ENCODE results near the gene RASA1.

RASA1 gene

DNA sequence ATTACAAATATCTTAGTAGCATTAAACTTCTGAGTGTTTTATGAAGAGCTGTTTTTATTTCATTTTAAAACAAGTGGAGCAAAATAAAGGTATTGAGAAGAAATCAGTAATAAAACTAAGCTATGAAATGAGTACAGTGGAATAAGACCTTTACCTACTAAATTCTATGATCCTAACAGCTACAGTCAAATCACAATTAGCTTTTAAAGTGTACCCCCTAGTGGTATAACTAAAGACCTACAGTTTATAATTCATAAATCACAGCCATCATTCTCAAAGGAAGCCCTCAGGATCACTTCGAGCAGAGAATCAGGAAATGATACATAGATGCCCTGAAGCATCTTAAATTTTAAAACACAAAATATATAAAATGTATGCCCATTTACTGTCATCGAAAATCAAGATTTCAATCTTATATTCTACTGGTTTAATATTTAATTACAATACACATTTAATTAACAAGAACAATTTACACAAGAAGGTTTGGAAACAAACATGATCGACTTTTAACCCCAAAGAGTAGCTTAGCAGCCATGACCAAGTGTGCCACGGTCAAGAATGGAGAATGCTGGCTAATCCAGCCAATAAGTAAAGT is 132.7 kb downstream of the RASA1 start:
- no peak for DNase-seq (ENCODE audit: low read depth in 1 of 2, low spot score in 1 of 2)

DNA sequence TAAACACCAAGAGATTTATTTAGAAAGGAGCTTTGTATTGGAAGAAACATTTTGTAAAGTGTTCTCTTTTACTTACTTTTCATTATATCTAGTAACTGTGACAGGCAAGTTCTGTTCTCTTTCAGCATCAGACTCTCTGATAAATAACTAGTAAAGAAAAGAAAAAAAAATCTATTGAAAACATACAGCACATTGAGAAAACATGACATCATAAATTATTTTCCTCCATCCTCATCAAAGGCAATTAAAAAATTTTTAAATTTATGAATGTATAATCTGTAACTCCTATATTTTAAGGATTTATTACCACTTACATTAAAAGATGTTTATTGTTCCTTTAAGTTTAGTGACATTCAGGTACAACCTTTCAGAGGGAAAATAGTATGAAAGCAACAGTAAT is 133.9 kb downstream of the RASA1 start:
- no peak for DNase-seq (ENCODE audit: low read depth in 1 of 2, low spot score in 1 of 2)

DNA sequence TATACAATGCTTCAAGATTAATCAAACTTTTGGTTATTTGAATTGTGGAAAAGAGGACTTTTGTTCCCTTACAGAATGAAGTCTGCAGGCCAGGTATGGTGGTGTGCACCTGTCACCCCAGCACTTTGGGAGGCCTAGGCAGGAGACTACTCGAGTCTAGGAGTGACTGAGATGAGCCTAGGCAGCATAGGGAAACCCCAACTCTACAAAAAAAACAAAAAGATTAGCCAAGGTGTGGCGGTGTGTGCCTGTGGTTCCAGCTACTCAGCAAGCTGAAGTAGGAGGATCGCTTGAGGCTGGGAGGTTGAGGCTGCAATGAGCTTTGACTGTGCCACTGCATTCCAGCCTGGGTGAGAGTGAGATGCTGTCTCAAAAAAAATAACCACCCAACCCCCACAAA is 135.7 kb downstream of the RASA1 start:
- DNase-seq (ENCODE audit: low read depth in 1 of 2, low spot score in 1 of 2): no peak

DNA sequence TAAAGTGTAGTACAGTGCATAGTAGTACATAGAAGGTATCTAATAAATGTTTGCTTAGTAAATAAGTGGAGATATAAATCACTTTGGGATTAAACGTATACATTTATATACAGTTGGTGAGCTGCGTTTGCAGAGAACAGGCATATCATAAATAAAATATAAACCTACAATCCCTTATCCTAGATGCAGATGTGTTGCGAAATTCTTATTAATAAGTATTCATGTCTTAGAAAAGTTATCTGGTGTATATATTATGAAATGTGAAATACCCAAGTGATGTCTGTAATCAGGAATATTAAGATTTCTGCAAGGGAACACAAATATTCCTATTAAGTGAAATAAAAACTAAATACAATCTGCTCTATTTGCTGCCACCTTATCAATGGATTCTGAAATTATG is 136.2 kb downstream of the RASA1 start:
- DNase-seq (ENCODE audit: low read depth in 1 of 2, low spot score in 1 of 2): no peak

DNA sequence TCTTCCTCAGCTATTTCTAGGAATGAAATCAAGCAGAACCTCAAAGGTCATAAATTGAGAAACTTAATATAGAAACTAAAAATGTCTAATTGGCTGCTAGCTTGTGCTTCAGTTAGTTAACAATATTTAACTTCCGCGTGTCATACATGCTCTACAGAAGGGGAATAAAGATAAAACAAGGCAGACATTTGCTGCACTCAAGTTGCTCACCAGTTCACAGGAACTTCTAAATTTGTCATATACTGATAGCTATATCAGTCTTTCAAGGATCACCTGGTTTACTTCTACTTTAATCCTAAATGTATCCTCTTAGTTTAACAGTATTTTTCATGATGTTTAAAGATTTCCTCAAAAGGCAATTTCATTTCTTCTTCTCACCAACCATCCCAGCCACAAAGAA is 136.7 kb downstream of the RASA1 start:
- DNase-seq (ENCODE audit: low read depth in 1 of 2, low spot score in 1 of 2): no peak

DNA sequence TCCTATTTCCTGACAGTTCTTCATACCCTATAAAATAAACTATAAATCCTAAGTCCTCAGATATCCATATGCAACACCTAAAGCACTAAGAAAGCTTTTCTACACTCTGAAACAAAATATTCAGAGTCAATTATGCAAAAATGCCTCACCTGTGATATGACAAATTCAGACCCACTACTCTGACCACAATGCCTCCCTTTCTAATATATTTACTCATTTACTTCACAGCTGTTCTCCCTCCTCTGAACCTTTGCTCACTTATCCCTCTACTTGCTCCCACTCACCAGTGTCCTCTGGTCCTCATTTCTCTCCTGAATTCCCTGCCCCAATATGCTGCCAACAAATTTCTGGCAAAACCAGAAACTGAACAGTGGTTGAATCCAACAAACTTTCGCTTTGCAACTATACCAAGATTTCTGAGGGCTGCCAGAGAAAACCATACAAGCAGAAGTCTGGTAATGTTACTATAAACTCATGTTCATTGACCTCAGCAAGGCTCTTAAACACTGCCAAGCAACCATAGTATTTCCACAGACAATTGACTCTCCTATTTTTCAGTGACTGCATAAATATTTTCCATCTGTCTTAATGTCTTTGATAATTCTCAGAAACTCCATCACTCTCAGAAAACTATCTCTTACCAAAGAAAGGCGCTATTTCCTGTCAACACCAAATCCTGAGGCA is 137.9 kb downstream of the RASA1 start:
- no peak for DNase-seq (ENCODE audit: low read depth in 1 of 2, low spot score in 1 of 2)

DNA sequence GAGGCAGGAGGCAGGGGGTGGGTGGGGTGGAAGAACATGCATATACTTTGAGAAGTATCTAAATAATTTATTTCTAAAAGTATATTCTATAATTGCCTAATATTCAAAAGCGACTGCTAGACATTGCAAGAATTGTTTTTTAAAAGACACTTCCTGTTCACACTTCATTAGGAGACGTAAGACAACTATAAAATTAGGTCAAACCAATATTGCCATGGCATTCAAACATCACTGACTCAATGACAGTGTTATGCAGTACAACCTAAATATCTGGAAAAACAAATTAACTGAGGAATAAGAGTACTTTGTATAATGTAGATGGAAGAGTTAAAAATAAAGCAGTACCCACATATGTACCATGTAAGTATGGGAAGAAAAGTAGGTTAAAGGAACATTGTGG is 140.5 kb downstream of the RASA1 start:
- no peak for DNase-seq (ENCODE audit: low read depth in 1 of 2, low spot score in 1 of 2)

DNA sequence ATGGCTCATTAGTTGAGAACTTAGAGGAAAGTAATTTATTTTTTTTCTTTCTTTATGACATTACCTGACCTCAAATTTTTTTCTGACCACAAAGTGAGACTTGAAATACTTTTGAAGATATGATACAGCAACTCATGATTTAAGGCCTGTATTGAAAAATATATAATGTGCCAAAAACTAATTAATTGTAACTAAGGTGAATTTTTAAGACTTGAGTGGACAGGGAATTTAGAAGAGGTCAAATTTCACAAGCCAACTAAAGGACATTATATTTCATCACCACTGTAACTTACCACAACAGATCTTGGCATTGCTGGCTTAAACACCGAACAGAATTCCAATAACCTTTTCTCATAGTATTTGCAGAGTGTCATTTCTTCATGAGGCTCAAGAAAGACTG is 143.2 kb downstream of the RASA1 start:
- DNase-seq (ENCODE audit: low read depth in 1 of 2, low spot score in 1 of 2): no peak

DNA sequence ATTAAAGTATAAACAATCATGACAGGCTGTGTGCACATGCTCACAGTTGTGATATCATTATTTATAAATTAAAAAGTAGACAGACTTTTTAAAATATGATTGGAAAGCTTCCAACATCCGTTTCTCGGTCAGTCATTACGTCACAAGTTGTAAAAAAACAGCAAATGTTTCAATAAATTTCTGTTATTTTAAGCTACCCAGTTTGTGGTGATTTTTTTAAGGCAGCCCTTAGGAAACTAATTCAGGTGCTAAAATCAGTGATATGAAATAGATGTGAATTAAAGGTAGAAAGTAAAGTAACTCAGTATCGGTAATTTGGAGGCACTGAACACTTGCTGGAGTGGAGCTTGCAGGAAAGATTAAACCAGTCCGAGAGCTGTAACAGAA is 143.9 kb downstream of the RASA1 start:
- no peak for DNase-seq (ENCODE audit: low read depth in 1 of 2, low spot score in 1 of 2)

DNA sequence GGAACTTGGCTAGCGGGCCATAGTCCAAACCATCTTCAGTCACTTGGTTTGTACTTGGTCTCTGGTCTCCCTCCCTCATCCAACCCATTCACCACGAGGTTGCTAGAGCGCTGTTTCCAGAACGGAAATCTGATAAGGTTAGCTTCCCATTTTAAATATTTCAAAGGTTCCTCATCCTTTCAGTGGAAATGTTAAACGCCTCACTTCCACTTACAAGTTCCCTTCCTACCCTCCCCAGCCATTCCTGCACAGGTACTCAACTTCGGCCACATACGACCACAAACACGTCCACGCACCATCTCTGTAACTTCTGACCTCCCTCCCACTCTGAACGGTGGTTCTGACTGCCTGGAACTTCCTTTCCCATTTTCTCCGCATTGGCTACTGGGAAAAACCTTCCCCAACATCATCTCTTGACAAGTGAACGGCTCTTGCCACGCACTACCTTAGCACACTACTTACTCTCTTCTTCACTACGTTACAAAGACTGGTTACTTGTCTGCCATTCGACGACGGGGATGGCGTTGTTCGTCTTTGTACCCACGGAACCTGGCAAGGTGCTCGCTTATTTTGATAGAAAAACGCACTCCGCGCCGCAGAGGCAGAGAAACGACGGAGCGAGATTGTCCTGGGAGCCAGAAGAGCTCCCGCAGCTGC is 144.4 kb downstream of the RASA1 start:
- DNase-seq (ENCODE audit: low read depth in 1 of 2, low spot score in 1 of 2): no peak

DNA sequence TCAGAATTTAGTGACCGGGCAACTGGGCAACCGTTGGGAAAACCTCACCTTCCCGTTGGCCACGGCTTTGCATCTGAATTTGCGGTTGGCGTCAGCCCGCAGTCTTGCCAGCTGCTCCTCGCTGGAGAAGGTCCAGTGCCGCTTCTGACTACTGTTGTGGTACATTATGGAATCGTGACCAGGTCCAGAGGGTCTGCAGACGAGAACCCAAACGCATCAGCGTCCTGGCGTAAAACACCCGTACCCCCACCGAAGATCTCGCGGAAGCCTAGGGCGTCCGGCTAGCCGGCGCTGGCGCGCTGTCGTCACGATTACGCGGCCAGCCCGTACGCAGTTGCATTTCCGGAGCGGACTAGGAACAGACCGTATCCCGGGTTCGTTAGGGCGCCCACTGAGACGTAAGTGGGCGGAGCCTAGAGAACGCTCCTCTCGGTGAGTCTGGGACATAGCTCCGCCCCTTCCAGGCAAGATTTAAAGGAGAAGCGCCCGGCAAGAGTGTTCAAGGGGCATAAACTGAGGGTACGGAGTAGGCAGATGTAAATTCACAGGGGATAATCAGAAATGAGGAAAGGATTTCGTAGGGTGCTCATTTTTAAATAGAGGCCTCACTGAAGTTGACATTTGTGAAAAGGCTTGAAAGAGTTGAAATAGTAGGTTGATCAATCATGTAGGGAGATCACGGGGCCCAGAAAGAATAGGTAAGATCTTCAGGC is 145.1 kb downstream of the RASA1 start, which contains the start of gene CCNH:
Gene CCNH, minus strand, starts transcription at position 301 of the 713 bp plus-strand sequence. Its CDS starts 136 bp downstream, at position 165.
- DNase-seq (ENCODE audit: low read depth in 1 of 2, low spot score in 1 of 2): peak; percentile 90

DNA sequence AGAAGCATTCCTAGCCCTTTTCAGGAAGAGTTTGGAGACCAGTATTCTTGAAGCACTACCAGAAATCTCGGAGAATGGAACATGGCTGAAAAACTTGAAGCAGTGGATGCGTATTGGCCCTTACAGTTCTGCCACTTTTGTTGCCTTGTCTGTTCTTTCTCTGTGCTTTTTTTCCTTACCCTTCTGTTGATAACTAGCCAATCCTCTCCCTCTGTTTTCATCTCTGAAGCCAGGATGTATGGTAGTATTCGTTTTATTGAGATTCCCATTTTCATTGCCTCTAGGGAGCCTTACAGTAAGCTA is 145.6 kb downstream of the RASA1 start:
- DNase-seq (ENCODE audit: low read depth in 1 of 2, low spot score in 1 of 2): no peak

DNA sequence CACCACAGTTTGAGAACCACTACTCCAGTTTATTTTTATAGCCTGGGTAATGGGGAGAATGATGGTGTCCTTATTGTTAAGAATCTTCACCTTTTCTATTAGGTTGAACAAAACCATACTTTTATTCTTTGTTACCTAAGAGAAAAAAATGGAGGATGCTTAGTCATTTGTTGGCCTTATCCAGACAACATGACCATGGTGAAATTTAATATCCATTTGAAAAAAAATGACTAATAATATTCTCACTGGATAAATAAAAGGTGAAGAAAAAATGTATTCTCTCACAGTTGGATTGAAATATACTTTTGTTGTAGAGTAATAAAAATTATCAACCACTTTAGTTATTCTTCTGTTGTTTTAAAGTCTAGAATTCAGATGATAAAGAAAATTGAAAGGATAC is 150.8 kb downstream of the RASA1 start:
- no peak for DNase-seq (ENCODE audit: low read depth in 1 of 2, low spot score in 1 of 2)

DNA sequence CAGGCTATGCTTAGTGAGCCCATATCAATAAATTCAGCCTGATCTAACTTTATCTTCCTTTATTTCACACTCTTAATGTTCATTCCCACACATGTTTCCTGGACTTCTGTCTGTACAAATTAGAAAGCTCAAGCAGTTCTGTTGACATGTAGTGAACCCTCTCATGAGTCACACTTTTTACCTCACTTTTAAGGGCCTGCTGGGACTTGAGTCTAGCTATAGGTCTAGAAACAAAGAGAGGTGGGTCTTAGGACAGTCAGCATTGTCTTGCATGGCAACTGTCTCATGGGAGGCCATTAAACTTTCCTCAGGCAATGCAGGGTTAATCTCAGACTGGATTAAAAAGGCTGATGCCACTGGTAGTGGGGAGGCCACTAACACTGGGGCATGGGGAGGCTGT is 153.6 kb downstream of the RASA1 start:
- no peak for DNase-seq (ENCODE audit: low read depth in 1 of 2, low spot score in 1 of 2)

DNA sequence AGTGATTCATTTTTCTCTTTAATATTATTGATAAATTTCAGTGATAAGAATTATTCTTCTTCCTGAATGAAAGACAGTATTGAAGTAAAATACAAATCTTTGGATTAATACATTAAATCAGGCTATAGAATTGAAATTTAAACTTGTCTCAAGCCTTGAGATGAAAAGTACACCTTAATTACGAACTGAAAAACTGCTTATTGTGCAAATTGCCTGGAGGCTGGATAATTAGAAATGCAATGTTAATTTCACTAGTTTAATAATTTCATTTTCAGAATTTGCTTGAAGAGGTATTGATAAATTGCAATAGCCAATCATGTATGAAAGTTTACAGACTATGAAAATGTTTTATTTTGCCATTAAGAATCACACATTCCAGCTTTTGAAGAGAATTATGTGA is 156.1 kb downstream of the RASA1 start:
- no peak for DNase-seq (ENCODE audit: low read depth in 1 of 2, low spot score in 1 of 2)

DNA sequence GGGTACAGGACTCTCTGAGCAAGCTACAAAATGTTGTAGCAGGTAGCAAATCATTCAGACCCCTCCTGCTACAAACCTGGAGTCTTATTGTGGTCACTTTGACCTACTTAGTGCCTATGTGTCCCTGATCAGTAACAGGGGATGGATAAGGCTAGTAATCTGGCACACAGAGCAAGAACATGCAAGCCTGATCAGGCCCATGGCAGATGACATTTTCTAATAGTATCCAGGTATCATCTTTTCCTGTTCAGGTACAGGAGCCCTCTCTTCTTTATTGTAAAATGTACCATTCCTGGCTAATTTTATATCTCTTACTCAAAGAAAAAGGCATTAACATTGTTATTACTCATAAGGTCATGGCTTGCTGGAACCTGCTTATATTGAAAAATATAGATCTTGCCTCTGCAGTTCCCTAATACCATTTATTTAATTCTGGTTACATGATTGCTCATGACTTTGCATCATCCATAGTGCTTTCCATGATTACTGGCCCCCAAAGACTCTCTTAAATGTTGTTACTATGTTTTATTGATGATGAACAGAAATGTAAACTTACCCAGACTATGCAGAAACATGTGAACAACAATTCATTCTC is 163.3 kb downstream of the RASA1 start:
- DNase-seq (ENCODE audit: low read depth in 1 of 2, low spot score in 1 of 2): no peak

DNA sequence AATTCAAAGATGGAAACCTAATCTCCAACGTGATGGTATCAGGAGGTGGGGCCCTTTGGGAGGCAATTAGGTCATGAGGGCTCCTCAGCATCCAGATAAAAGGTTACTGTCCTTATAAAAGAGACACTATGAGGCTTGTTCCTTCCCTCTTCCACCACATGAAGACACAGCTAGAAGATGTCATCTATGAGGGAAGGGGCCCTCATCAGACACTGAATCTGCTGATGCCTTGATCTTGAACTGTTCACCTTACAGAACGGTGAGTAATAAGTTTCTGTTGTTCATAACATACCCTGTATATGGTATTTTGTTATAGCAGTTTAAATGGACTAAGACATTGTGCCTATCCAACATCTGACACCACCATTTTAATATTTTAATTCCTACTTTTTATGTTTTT is 164.8 kb downstream of the RASA1 start:
- no peak for DNase-seq (ENCODE audit: low read depth in 1 of 2, low spot score in 1 of 2)

DNA sequence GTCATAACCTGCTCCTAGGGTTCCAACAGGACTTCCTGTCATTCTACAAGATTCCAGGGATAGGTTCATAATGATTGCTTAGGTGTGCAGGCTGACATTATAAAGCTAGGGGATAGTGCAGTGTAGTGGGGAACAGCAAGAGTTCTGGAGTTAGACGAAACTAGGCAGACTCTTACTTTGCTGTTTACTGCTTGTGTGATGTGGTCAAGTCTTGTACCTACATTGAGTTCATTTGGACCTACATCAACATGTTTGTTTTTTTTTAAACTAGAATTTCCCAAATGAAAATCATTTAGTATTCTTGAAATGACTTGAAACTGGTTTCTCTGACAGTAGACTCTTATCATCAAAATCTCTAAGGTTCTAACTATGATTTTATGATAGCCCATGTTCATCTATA is 166.3 kb downstream of the RASA1 start:
- DNase-seq (ENCODE audit: low read depth in 1 of 2, low spot score in 1 of 2): no peak

DNA sequence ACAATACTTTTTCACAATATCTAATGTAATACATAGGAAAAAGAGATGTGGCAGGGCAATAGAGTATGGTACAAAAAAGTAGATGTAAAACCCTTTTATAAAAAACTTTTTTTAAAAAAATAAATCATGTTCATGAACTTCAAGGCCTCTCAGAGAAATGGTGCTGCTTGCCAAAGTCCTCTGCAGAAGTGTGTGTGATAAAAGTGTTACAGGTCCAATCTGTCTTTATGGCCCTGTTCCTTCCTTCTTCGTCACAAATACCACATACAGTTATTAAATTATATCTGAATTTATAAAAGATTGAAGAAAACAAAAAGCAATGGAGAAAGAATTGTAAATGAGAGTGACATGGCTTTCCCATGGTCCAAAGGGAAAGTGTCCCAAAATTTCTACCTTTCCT is 166.8 kb downstream of the RASA1 start:
- DNase-seq (ENCODE audit: low read depth in 1 of 2, low spot score in 1 of 2): no peak

DNA sequence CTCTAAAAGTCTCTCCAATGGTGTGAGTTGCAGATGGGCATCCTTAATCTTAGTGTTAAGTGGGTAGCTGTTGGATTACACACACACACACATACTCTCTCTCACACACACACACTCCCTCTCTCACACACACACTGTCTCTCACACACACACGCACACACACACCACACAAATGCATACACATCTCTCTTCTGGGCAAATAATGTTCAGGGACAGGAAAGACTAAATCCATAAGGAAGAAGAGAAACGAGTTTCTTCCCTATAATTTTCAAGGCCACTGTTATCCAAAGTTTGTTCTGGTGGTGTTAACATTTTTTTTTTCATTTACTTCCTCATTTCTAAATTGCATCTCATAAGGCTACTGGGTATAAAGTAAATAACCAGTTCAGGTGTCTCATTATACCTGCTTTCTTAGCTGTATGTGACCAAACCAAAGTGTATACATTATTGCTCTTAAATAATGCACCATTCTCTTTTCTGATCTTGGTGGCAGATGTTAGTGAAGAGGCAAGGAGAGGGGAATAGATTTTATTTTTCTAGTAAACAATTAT is 167.5 kb downstream of the RASA1 start:
- no peak for DNase-seq (ENCODE audit: low read depth in 1 of 2, low spot score in 1 of 2)

DNA sequence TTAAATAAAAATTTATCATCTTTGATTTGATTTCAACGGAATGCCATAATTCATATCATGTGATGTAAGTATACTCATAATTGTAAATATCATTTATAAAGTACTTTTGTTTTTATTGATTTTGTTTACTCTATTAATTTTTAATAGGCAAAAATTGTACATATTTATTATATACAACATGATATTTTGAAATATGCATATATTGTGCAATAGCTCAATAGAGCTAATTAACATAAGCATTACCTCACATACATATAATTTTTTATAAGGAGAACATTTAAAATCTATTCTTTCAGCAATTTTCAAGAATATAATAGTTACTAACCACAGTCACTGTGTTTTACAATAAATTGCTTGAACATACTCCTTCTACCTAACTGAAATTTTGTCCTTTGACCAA is 170.0 kb downstream of the RASA1 start:
- DNase-seq (ENCODE audit: low read depth in 1 of 2, low spot score in 1 of 2): no peak

DNA sequence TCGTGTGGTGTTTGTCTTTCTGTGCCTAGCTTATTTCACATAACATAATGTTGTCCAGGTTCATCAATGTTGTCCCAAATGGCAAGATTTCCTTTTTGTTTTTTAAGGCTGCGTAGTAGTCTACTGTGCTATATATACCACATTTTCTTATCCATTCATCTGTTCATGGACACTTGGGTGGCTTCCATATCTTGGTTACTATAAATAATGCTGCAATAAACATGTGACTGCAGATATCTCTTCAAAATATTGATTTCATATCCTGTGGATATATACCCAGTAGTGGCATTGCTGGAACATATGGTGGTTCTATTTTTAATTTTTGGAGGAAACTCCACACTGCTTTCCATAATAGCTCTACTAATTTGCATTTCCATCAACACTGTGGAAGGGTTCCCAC is 170.5 kb downstream of the RASA1 start:
- DNase-seq (ENCODE audit: low read depth in 1 of 2, low spot score in 1 of 2): no peak
